GM12872 (cell line): ENCODE data around the gene TFCP2L1.

Experiments
- CTCF ChIP-seq: IDR thresholded peaks from 3 replicates; pipeline ENCODE4 v1.5.1; 2011; ENCODE audit warnings: low read depth, mild to moderate bottlenecking, low read length, moderate library complexity; ENCODE audit not compliant: insufficient read depth

The TFCP2L1 gene

GRCh38 chr2:121283670-121284462, 1.1 kb downstream of the TFCP2L1 start:
- TF ChIP-seq CTCF, result no peak

GRCh38 chr2:121282800-121283385, 2.1 kb downstream of the TFCP2L1 start:
- TF ChIP-seq CTCF, result no peak

GRCh38 chr2:121281694-121282093, 3.3 kb downstream of the TFCP2L1 start:
- TF ChIP-seq CTCF, result no peak

GRCh38 chr2:121281107-121281506, 3.9 kb downstream of the TFCP2L1 start:
- TF ChIP-seq CTCF, result no peak

GRCh38 chr2:121279476-121280220, 5.4 kb downstream of the TFCP2L1 start:
- TF ChIP-seq CTCF, result no peak

GRCh38 chr2:121276341-121276740, 8.7 kb downstream of the TFCP2L1 start:
- no peak for TF ChIP-seq CTCF

GRCh38 chr2:121273116-121273515, 11.9 kb downstream of the TFCP2L1 start:
- TF ChIP-seq CTCF, result no peak
